Urinary bladder (tissue), 4 donors: ENCODE data around the gene PRRT3. TPM values are rescaled to one million over a fixed set of nuclear protein-coding genes. Genes with fewer than 3 reads are reported as not detected.
"Not testable (repeated sequence)": the region's sequence is repeated elsewhere in the genome, so short reads cannot be mapped to it uniquely, and the experiment has no call there.

Experiments used
- DNase-seq: peaks from one replicate; pipeline ENCODE4 v3.0.0-alpha.2; 2015; ENCODE audit errors: extremely low spot score
- H3K27ac ChIP-seq: one replicate; pipeline ENCODE4 v1.5.1; 2013; ENCODE audit warnings: low read depth, mild to moderate bottlenecking, moderate library complexity
- H3K36me3 ChIP-seq: one replicate; pipeline ENCODE4 v1.6.1; 2013; ENCODE audit warnings: mild to moderate bottlenecking, moderate library complexity; ENCODE audit not compliant: insufficient read depth
- H3K4me1 ChIP-seq: one replicate; pipeline ENCODE4 v1.6.1; 2013; ENCODE audit warnings: mild to moderate bottlenecking, moderate library complexity; ENCODE audit not compliant: insufficient read depth
- H3K4me3 ChIP-seq: one replicate; pipeline ENCODE4 v1.5.1; 2013; ENCODE audit warnings: low read depth, low read length
- WGBS: extraction: QIAGEN DNeasy Blood & Tissue Kit; methylation state at CpG from one replicate; pipeline ENCODE4 v1.1.7; 2013; 5-methylcytosine and 5-hydroxymethylcytosine counted together
- polyA plus RNA-seq: library from polyadenylated mRNA; stranded (reverse); fragments of 200-250 nt; gene quantifications from one replicate; pipeline ENCODE4 v1.2.3, GENCODE V29; 2013
- total RNA-seq: library from RNA; depleted of rRNA; stranded (reverse); fragments of >200 nt; gene quantifications from one replicate; pipeline ENCODE4 v1.2.3, GENCODE V29; 2014
- donor health status: healthy with polysubstance abuse.
- donor health status: healthy.

The PRRT3 gene
- total and polyA plus RNA-seq, 2 donors: 0.95 to 2.8 TPM

DNA sequence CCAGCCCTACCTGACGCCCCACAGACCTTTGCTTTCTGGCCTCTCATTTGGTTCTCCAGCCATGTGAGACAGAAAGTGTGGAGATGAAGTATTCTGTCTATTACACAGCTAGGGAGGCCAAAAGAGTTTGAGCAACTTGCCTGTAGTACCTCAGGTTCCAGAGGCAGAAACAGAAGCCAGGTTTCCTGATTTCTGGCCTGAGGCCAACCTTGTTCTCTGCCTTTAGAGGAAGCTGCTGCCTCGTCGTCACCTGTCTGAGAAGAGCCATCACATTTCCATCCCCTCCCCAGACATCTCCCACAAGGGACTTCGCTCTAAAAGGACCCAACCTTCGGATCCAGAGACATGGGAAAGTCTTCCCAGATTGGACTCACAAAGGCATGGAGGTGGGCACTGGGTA, 45.7 kb downstream of the PRRT3 start:
- no peak overlapping the region for H3K27ac ChIP-seq
- 94% methylated on average over 5 of the region's 5 CpGs for WGBS
- H3K36me3 ChIP-seq: no peaks in the 10 kb centered on the region
- H3K4me3 ChIP-seq: no peak overlapping the region
- no peak for DNase-seq
- H3K4me1 ChIP-seq: no peaks in the 10 kb centered on the region

DNA sequence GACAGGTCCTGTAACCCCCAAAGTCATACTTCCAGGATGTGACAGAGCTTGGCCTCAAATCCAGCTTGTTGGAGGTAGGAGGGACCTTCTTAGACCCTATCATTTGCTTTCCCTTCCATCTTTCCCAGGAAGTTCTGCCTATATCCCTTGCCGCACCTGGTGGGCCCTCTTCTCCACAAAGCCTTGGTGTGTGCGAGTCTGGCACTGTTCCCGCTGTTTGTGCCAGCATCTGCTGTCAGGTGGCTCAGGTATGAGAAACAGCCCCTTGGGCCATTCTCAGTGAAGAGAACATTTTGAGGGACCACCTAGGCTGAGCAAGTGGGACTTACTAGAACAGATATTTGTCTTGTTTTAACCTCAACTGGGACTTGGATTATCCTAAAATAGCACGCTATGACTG, 48.3 kb downstream of the PRRT3 start:
- Histone ChIP-seq H3K4me1 (no peaks in the 10 kb centered on the region), H3K4me3 (no peak overlapping the region), H3K36me3 (no peaks in the 10 kb centered on the region), H3K27ac (no peak overlapping the region)
- DNase-seq: no peak
- 94% methylated on average over 4 of the region's 4 CpGs for WGBS

DNA sequence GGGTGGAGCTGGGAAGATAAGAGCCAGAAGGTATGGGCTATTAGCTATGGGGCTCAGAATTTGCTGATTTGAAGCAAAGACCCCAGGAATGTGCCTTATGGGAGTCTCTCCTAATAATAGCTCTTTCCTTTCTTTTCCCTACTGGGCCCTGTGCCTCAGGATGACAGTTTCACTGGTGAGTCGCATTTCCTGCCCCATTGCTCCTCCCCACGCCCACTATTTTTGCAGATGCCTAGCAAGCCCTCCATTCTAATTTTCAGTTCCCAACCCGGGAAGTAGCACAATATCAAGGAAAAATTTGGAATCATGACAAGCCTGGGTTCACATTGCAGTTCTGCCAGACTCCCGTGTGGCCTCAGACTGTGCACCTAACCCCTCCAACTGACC, 49.0 kb downstream of the PRRT3 start:
- H3K36me3 ChIP-seq: no peaks in the 10 kb centered on the region
- no peak overlapping the region for H3K4me3 ChIP-seq
- 33% methylated on average over 4 of the region's 4 CpGs for WGBS
- H3K4me1 ChIP-seq: no peaks in the 10 kb centered on the region
- H3K27ac ChIP-seq: no peak overlapping the region
- DNase-seq: no peak

DNA sequence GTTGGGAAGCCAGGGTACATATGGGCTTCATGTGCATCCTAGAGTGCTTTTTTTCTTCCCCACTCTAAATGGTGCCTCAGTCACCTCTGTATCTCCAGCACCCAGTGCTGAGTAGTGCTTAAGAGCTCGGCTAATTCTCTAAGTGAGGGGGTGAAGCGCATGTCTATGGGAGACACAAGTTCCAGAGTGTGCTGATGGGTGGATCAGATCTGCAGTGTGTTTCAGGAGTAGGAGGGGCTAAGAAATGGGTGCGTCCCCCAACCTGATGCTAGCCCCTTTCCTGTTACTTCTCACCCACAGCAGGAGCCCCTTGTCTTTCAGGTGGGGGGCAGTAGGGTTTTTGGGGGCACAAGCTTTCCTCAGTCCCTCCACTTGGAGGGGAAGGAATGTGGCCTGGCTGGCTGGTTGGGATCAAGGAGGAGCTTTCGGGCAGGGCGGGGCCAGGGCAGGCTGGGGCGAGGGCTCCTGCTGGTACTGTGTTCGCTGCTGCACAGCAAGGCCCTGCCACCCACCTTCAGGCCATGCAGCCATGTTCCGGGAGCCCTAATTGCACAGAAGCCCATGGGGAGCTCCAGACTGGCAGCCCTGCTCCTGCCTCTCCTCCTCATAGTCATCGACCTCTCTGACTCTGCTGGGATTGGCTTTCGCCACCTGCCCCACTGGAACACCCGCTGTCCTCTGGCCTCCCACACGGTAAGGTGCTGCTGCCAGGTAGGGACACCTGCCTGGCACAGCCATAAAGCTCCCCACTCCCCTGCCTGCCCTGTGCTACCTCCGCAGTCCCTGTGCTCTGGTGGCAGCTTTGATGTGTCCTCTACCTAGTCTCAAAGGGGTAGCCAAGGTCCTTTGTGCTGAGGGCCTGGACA, 49.6 kb downstream of the PRRT3 start, which contains the start of gene IL17RE:
Gene IL17RE, plus strand, starts transcription at position 477 of the 866 bp plus-strand sequence. Its CDS starts 85 bp downstream, at position 562.
- DNase-seq: no peak
- no peak within 1 kb of the TSS for H3K4me3 ChIP-seq

DNA sequence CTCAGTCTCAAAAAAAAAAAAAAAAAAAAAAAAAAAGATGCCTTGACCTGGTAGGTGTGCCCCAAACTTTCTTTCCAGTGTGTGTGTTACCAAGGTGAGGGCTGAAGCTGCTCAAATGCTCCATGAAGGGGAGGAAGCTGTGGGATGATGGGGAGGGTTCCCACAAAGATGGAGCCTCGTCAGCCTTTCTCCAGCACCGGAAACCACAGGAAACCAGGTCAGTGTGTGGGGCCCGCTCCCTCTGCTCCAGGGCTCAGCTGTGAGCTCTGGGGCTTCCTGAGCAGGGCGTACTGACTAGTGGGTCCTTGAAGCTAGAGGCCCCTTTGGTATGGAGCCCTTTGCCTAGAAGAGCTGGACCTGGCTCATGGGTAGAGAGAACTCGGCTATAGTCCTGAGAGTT, 50.2 kb downstream of the PRRT3 start:
- Histone ChIP-seq H3K4me3 (no peak overlapping the region), H3K4me1 (no peaks in the 10 kb centered on the region), H3K27ac (no peak overlapping the region), H3K36me3 (no peaks in the 10 kb centered on the region)
- no peak for DNase-seq
- 71% methylated on average over 5 of the region's 5 CpGs for WGBS

More for the DNA sequence above, 49.6 kb downstream of the PRRT3 start, which contains the start of gene IL17RE:
- H3K4me1 ChIP-seq: no peaks in the 10 kb centered on the region
- no peaks in the 10 kb centered on the region for H3K36me3 ChIP-seq
- no peak within 1 kb of the TSS for H3K27ac ChIP-seq
- 46% methylated on average over 13 of the region's 13 CpGs for WGBS

DNA sequence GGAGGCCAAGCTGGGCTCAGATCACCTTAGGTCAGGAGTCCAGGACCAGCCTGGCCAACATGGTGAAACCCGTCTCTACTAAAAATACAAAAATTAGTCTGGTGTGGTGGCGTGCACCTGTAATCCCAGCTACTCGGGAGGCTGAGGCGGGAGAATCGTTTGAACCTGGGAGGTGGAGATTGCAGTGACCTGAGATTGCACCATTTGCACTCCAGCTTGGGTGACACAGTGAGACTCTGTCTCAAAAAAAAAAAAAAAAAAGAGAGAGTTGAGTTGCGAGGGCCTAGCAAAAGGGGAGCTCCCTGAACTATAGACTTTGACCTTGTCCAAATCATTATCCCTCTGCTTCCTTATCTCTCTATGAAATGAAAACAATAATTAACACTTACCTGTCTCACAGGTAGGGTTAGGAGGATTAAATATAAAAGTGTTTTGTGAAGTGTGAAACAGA, 51.2 kb downstream of the PRRT3 start:
- 94% methylated on average over 6 of the region's 6 CpGs for WGBS
- H3K4me3 ChIP-seq, DNase-seq, H3K36me3 ChIP-seq, H3K27ac ChIP-seq, H3K4me1 ChIP-seq: not testable (repeated sequence)

DNA sequence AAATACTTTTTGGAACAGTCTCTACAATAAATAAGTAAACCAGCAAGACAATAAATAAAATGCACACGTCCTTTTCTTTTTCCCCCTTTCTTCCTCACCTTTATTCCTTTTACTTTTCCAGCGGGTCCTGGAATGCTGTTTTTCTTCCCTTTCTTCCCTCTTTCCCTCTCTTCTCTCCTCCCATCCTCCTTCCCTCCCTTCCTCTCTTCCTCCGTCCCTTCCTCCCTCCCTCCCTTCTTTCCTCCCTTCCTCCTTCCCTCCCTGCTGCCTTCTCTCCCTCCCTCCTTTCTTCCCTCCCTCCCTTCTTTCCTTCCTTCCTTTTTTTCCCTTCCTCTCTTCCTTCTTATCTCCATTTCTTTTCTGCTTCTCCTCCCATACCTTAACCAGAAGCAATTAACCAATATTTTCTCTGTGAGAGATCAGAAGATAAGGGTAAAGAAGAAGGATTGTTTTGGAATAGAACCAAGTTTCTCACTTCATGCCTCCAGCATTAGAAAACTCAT, 52.9 kb downstream of the PRRT3 start:
- Histone ChIP-seq H3K4me1 (no peaks in the 10 kb centered on the region), H3K4me3 (no peak overlapping the region), H3K36me3 (no peaks in the 10 kb centered on the region), H3K27ac (no peak overlapping the region)
- 51% methylated on average over 3 of the region's 3 CpGs for WGBS
- DNase-seq: no peak

DNA sequence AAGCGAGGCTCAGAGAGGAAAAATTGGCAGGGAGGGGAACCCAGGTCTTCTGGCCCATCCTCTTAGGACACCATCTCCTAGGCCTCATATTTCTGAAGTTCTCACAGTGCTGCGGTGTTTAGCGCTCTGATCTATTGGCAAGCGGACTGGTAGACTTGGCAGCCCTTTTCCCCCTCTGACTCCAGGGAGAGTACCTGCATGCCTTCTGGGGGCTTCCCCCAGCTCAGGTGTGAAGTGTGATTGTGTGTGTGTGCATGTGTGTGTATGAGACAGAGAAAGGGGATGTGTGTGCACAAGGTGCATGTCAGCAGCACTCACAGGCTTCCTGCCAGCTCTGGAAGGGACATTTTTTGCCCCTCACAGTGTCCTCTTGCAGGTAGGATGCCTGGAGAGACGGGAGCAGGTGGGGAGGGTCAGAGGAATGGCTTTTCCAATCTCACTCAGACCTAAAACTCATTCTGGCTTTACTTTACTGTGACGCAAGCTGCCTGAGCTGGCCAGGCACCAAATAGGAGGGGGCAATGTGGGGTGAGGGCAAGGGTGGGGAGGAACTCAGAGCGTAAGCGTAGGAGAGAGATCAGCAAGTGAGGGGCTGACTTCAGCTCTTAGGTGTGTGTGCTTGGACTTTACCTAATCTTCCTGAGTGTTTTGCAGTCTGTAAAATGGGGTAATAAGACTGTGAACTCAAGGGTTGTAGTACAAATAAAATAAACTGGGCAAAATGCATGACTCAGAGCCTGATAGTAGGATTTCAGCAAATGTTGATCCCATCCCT, 53.6 kb downstream of the PRRT3 start:
- Histone ChIP-seq H3K4me1 (no peaks in the 10 kb centered on the region), H3K4me3 (no peak overlapping the region), H3K27ac (no peak overlapping the region), H3K36me3 (no peaks in the 10 kb centered on the region)
- WGBS: 60% methylated on average over 8 of the region's 8 CpGs
- DNase-seq: no peak

DNA sequence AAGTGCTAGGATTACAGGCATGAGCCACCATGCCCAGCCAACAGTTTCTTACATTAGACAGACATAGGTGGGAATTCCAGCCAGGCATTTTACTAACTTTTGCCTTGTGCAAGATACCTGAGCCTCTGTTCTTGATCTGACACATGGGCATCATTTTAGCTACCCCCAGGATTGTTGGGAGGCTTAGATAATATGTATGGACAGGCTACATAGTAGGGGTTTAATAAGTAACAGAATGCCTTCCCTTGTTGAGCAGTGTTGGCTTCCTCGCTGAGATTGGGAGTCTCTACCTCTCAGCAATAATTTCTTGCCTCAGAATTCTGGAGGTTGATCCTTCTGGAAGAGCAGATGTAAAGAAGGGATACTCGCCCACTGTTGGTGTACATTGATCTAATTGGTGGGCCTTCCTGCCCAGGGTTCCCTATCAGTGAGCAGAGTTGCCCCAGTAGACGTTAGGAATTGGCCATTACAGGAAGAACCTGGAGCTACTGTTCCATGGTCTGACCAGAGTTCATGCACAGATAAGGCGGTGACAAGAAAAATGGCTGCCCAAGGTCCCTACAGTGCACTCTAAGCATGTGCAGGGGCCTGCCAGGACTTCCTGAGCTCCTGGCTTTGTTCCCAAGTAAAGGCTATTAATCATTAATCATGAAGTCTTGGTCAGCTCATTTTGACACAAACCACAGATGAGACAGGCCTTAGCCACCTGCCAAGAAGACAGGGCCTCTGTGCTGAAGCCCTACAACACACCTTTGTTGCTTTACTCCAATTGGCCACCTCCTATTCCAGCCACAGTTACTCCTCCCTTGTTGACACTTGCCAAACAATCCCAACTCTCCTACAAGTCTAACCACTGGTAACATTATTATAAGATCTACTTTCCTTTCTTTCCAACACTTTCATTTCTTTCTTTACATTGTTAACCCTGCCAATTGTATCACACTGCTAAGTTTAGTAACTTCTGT, 54.5 kb downstream of the PRRT3 start:
- Histone ChIP-seq H3K36me3 (no peaks in the 10 kb centered on the region), H3K4me3 (no peak overlapping the region), H3K4me1 (no peaks in the 10 kb centered on the region), H3K27ac (no peak overlapping the region)
- DNase-seq: no peak
- WGBS: 63% methylated on average over 4 of the region's 4 CpGs

DNA sequence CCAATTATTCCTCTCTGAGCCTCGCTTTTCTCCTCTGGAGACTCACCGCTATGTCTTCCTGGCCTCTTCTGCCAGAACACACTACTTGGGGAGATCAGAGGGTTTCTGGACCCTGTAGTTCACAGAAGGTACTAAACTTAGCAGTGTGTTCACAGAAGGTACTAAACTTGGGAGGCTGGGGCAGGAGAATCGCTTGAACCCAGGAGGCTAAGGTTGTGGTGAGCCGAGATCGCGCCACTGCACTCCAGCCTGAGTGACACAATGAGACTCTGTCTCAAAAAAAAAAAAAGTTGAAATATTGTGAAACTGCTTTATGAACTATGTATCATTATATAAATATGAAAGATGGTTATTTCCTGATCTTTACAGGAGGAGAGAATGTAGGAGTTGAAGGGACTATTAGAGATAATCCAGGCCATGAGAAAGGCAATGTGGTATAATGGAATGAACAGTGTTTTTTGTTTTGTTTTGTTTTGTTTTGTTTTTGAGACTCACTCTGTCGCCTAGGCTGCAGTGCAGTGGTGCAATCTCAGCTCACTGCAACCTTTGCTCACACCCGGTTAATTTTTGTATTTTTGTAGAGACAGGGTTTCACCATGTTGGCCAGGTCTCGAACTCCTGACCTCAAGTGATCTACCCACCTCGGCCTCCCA, 55.3 kb downstream of the PRRT3 start:
- not testable (repeated sequence) for H3K4me1 ChIP-seq, H3K4me3 ChIP-seq, H3K27ac ChIP-seq, DNase-seq, H3K36me3 ChIP-seq
- WGBS: 94% methylated on average over 10 of the region's 10 CpGs

DNA sequence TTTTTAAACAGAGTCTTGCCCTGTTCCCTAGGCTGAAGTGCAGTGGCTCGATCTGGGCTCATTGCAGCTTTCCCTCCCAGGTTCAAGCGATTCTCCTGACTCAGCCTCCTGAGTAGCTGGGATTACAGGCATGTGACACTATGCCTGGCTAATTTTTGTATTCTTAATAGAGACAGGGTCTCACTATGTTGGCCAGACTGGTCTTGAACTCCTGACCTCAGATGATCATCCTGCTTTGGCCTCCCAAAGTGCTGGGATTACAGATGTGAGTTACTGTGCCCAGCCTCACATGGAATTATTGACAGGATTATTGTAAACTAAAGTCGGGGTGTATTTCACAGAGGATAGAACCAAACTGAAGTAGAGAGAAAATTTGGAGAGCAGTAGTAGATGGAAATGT, 56.5 kb downstream of the PRRT3 start:
- WGBS: 87% methylated on average over 3 of the region's 3 CpGs
- not testable (repeated sequence) for H3K4me1 ChIP-seq

More for the DNA sequence above, 56.5 kb downstream of the PRRT3 start:
- H3K27ac ChIP-seq, H3K4me3 ChIP-seq, DNase-seq, H3K36me3 ChIP-seq: not testable (repeated sequence)
